IMR-90 (cell line): Measurements from ENCODE around the gene KIAA1614. TPM values are rescaled to one million over a fixed set of nuclear protein-coding genes. Genes with fewer than 3 reads are reported as not detected.

Experiments
- ATAC-seq: fragments of 200-7000 bp; cut with Tn5 transposase; 2 replicates; pipeline ENCODE4 v1.9.1; 2020; ENCODE audit warnings: low read depth, mild to moderate bottlenecking, moderate library complexity
- BruUV-seq: library from RNA; stranded (reverse); fragments of 400-500 nt; replicated peaks from 2 replicates; lab custom pipeline; 2021; lab: Mats Ljungman, UMichigan
- CTCF ChIA-PET: fragments of 300-600 bp; formaldehyde crosslinking; extraction: SDS; loops from one replicate; lab custom pipeline; 2021; ENCODE audit warnings: antibody characterized with exemption; lab: Yijun Ruan, JAX
- POLR2A ChIA-PET: fragments of 300-600 bp; sonication (Branson Sonifier 250); formaldehyde crosslinking; loops from one replicate; lab custom pipeline; 2022; ENCODE audit warnings: antibody characterized with exemption; ENCODE audit not compliant: unreplicated experiment; lab: Charles Lee
- DNase-seq: peaks from one replicate; pipeline ENCODE4 v3.0.0; 2013
- H2AFZ ChIP-seq: replicated peaks from 2 replicates; pipeline ENCODE3; 2013; ENCODE audit warnings: low read length, mild to moderate bottlenecking; ENCODE audit not compliant: poor library complexity
- H2AK5ac ChIP-seq: 2 replicates; pipeline ENCODE4 v1.6.1; 2013; ENCODE audit warnings: low read depth, low read length, inconsistent platforms
- H2AK9ac ChIP-seq: replicated peaks from 2 replicates; pipeline ENCODE3; 2013; ENCODE audit warnings: mild to moderate bottlenecking, low read depth, low read length, moderate library complexity; ENCODE audit not compliant: poor library complexity
- H2BK120ac ChIP-seq: 2 replicates; pipeline ENCODE4 v1.6.1; 2013; ENCODE audit warnings: low read depth, low read length, inconsistent platforms
- H2BK15ac ChIP-seq: 3 replicates; pipeline ENCODE4 v1.6.1; 2013; ENCODE audit warnings: low read depth, low read length, inconsistent platforms
- H2BK20ac ChIP-seq: 2 replicates; pipeline ENCODE4 v1.6.1; 2013; ENCODE audit warnings: low read depth, mild to moderate bottlenecking, inconsistent platforms, low read length, moderate library complexity
- H2BK5ac ChIP-seq: 2 replicates; pipeline ENCODE4 v1.6.1; 2013; ENCODE audit warnings: mild to moderate bottlenecking, low read depth, low read length, inconsistent platforms; ENCODE audit not compliant: poor library complexity, severe bottlenecking
- H3K14ac ChIP-seq: replicated peaks from 2 replicates; pipeline ENCODE4 v1.6.1; 2013; ENCODE audit warnings: low read depth, low read length, inconsistent platforms
- H3K18ac ChIP-seq: 2 replicates; pipeline ENCODE4 v1.6.1; 2013; ENCODE audit warnings: low read depth, low read length, control low read depth
- H3K23ac ChIP-seq: 2 replicates; pipeline ENCODE4 v1.6.1; 2013; ENCODE audit warnings: low read depth, low read length, inconsistent platforms
- H3K27ac ChIP-seq: 2 replicates; pipeline ENCODE4 v1.5.1; 2013; ENCODE audit warnings: mild to moderate bottlenecking, control low read depth, low read length; ENCODE audit not compliant: insufficient read depth
- H3K27me3 ChIP-seq: 2 replicates; pipeline ENCODE4 v1.6.1; 2013; ENCODE audit warnings: low read length; ENCODE audit not compliant: control insufficient read depth, insufficient read depth
- H3K36me3 ChIP-seq: 2 replicates; pipeline ENCODE4 v1.6.1; 2013; ENCODE audit warnings: low read length, mixed read lengths; ENCODE audit not compliant: control insufficient read depth, insufficient read depth
- H3K4ac ChIP-seq: 2 replicates; pipeline ENCODE4 v1.6.1; 2013; ENCODE audit warnings: low read depth, low read length, inconsistent platforms
- H3K4me1 ChIP-seq: 2 replicates; pipeline ENCODE4 v1.6.1; 2013; ENCODE audit warnings: low read length, mixed read lengths; ENCODE audit not compliant: control insufficient read depth, insufficient read depth
- H3K4me2 ChIP-seq: 2 replicates; pipeline ENCODE4 v1.6.1; 2013; ENCODE audit warnings: low read depth, mild to moderate bottlenecking, control low read depth, low read length, moderate library complexity
- H3K4me3 ChIP-seq: 2 replicates; pipeline ENCODE4 v1.5.1; 2013; ENCODE audit warnings: low read depth, mild to moderate bottlenecking, control low read depth, low read length, moderate library complexity; ENCODE audit not compliant: insufficient read depth
- H3K56ac ChIP-seq: 2 replicates; pipeline ENCODE4 v1.6.1; 2013; ENCODE audit warnings: low read length, inconsistent platforms; ENCODE audit not compliant: insufficient read depth; ENCODE audit errors: extremely low read depth
- H3K79me1 ChIP-seq, 2 experiments: 2 replicates each; pipeline ENCODE4 v1.6.1; 2013; ENCODE audit warnings: low read length in 2 of 2, inconsistent platforms in 1 of 2, low read depth in 1 of 2
- H3K9ac ChIP-seq: 2 replicates; pipeline ENCODE4 v1.6.1; 2013; ENCODE audit warnings: low read depth, low read length, control low read depth
- H3K9me1 ChIP-seq: 2 replicates; pipeline ENCODE4 v1.6.1; 2013; ENCODE audit warnings: low read length, inconsistent platforms; ENCODE audit not compliant: insufficient read depth
- H3K9me3 ChIP-seq: 2 replicates; pipeline ENCODE4 v1.6.1; 2013; ENCODE audit warnings: low read length; ENCODE audit not compliant: control insufficient read depth, insufficient read depth
- H4K20me1 ChIP-seq: 2 replicates; pipeline ENCODE4 v1.6.1; 2013; ENCODE audit warnings: low read length, inconsistent platforms; ENCODE audit not compliant: insufficient read depth
- H4K5ac ChIP-seq: 2 replicates; pipeline ENCODE4 v1.6.1; 2013; ENCODE audit warnings: mild to moderate bottlenecking, low read depth, low read length, control low read depth
- H4K8ac ChIP-seq, 2 experiments: 2 replicates each; pipeline ENCODE4 v1.6.1; 2013; ENCODE audit warnings: low read depth in 2 of 2, low read length in 2 of 2, control low read depth in 1 of 2, inconsistent platforms in 1 of 2
- H4K91ac ChIP-seq: 2 replicates; pipeline ENCODE4 v1.6.1; 2013; ENCODE audit warnings: low read depth, low read length, inconsistent platforms; ENCODE audit not compliant: insufficient read depth
- BHLHE40 ChIP-seq: fragments of 150-350 bp; IDR thresholded peaks from 2 replicates; pipeline ENCODE4 v1.6.1; 2016; ENCODE audit warnings: mild to moderate bottlenecking, low read depth, low read length
- CEBPB ChIP-seq: IDR thresholded peaks from 2 replicates; pipeline ENCODE4 v1.6.1; 2012; ENCODE audit warnings: low read depth, low read length, improper control_type of control experiment
- CHD1 ChIP-seq: IDR thresholded peaks from 2 replicates; pipeline ENCODE4 v1.6.1; 2012; ENCODE audit warnings: low read depth, low read length, improper control_type of control experiment
- CTCF ChIP-seq: conservative IDR thresholded peaks from 2 replicates; pipeline ENCODE4 v1.5.1; 2012; ENCODE audit warnings: mild to moderate bottlenecking, low read depth, low read length, improper control_type of control experiment
- ELK1 ChIP-seq: fragments of 150-350 bp; IDR thresholded peaks from 2 replicates; pipeline ENCODE4 v1.6.1; 2016; ENCODE audit warnings: low read depth, mild to moderate bottlenecking, low read length, moderate library complexity, borderline replicate concordance
- FOS ChIP-seq: fragments of 150-350 bp; IDR thresholded peaks from 2 replicates; pipeline ENCODE4 v1.6.1; 2016; ENCODE audit warnings: low read depth, low read length
- MAFK ChIP-seq: IDR thresholded peaks from 2 replicates; pipeline ENCODE4 v1.6.1; 2012; ENCODE audit warnings: low read depth, low read length, improper control_type of control experiment
- MAZ ChIP-seq: IDR thresholded peaks from 2 replicates; pipeline ENCODE4 v1.6.1; 2012; ENCODE audit warnings: low read depth, mild to moderate bottlenecking, low read length, improper control_type of control experiment, moderate library complexity, borderline replicate concordance
- MXI1 ChIP-seq: IDR thresholded peaks from 2 replicates; pipeline ENCODE4 v1.6.1; 2012; ENCODE audit warnings: low read depth, mild to moderate bottlenecking, low read length, moderate library complexity, borderline replicate concordance
- NFE2L2 ChIP-seq: fragments of 150-350 bp; IDR thresholded peaks from 2 replicates; pipeline ENCODE4 v1.6.1; 2016; ENCODE audit warnings: low read depth, mild to moderate bottlenecking, low read length
- POLR2A ChIP-seq: IDR thresholded peaks from 2 replicates; pipeline ENCODE4 v1.6.1; 2012; ENCODE audit warnings: mild to moderate bottlenecking, low read depth, low read length
- RAD21 ChIP-seq: IDR thresholded peaks from 2 replicates; pipeline ENCODE4 v1.6.1; 2012; ENCODE audit warnings: low read length, improper control_type of control experiment
- RCOR1 ChIP-seq: IDR thresholded peaks from 2 replicates; pipeline ENCODE4 v1.6.1; 2012; ENCODE audit warnings: mild to moderate bottlenecking, low read length, improper control_type of control experiment; ENCODE audit not compliant: insufficient replicate concordance
- RFX5 ChIP-seq: IDR thresholded peaks from 2 replicates; pipeline ENCODE4 v1.8.0; 2012; ENCODE audit warnings: low read depth, mild to moderate bottlenecking, low read length, moderate library complexity
- SMC3 ChIP-seq: fragments of 150-350 bp; IDR thresholded peaks from 2 replicates; pipeline ENCODE4 v1.6.1; 2016; ENCODE audit warnings: low read depth, mild to moderate bottlenecking, antibody characterized with exemption, low read length, moderate library complexity
- WGBS, 2 experiments: methylation state at CpG; one replicate each; pipeline versions ENCODE4 v1.1.5 to v1.1.7; 2013; ENCODE audit warnings: missing lambda C conversion rate in 2 of 2; ENCODE audit not compliant: insufficient read length in 1 of 2; ENCODE audit errors: extremely low coverage in 2 of 2; 5-methylcytosine and 5-hydroxymethylcytosine counted together
- dilution Hi-C: fragments of 300-500 bp; cut with HindIII; formaldehyde crosslinking; loops from one replicate; pipeline ENCODE4 v1.14.3; 2018; ENCODE audit warnings: low sequenced_read_pairs; ENCODE audit not compliant: unreplicated experiment
- in situ Hi-C: fragments of 300-500 bp; cut with MboI; formaldehyde crosslinking; loops from 3 replicates; pipeline ENCODE4 v1.14.3; 2019; ENCODE audit warnings: low sequenced_read_pairs, inconsistent platforms, mixed read lengths
- intact Hi-C: fragments of 100-400 bp; cut with micrococcal nuclease; formaldehyde crosslinking; loops from 2 replicates; pipeline ENCODE4 v1.10.0; 2022
- polyA plus RNA-seq, 3 experiments: library from polyadenylated mRNA; depleted of rRNA; stranded (reverse); fragments of >200 nt; gene quantifications; 2 replicates each; pipeline ENCODE4 v1.2.3, GENCODE V29; 2012; ENCODE audit warnings: low replicate concordance in 1 of 3
- total RNA-seq: library from RNA; depleted of rRNA; stranded (reverse); fragments of >200 nt; gene quantifications from 2 replicates; pipeline ENCODE4 v1.2.3, GENCODE V29; 2012
- TF ChIP-seq, protein P1 (sequence below): fragments of 150-350 bp; IDR thresholded peaks from 2 replicates; pipeline ENCODE4 v1.6.1; 2017; ENCODE audit warnings: mild to moderate bottlenecking, antibody characterized with exemption, low read length, low read depth

The KIAA1614 gene
- total and polyA plus RNA-seq, 2 of the 4 experiments (the other 2 are of a cell fraction): 1.8 to 3.5 TPM

- Histone ChIP-seq H2AFZ (no peak overlapping the region), H3K56ac (no peak overlapping the region), H2BK5ac (no peak overlapping the region), H3K18ac (no peak overlapping the region), H3K4ac (no peak overlapping the region), H2BK120ac (no peak overlapping the region), H3K9me1 (peaks cover 4% of the 10 kb centered on the region; the same call in 1 of the 2 replicates), H3K9me3 (no peaks in the 10 kb centered on the region), H4K5ac (no peak overlapping the region), H3K23ac (no peak overlapping the region), H3K27ac (no peak overlapping the region), H3K4me3 (no peak overlapping the region), H2BK15ac (no peak overlapping the region), H2BK20ac (no peak overlapping the region), H3K36me3 (peaks cover 28% of the 10 kb centered on the region), H4K91ac (no peak overlapping the region), H2AK9ac (no peak overlapping the region), H4K8ac (no peak overlapping the region), H3K4me2 (no peak overlapping the region), H3K27me3 (no peaks in the 10 kb centered on the region), H3K14ac (no peak overlapping the region), H3K9ac (no peak overlapping the region), H4K20me1 (no peaks in the 10 kb centered on the region), H3K4me1 (no peaks in the 10 kb centered on the region), H2AK5ac (no peak overlapping the region), H3K79me1 (no peaks in the 10 kb centered on the region)
- WGBS, 2 experiments: no CpG with 5 or more reads among the region's 1 CpG
- intact Hi-C loops (no loop called here), dilution Hi-C loops (no loop called here), in situ Hi-C loops (no loop called here)
- ATAC-seq: no peak
- ChIA-PET CTCF (no interaction called here), POLR2A (no interaction called here)
- DNase-seq: no peak
- no TSS peak for BruUV-seq
- TF ChIP-seq CHD1: no peak
- TF ChIP-seq CTCF: no peak
- TF ChIP-seq, protein P1, sequence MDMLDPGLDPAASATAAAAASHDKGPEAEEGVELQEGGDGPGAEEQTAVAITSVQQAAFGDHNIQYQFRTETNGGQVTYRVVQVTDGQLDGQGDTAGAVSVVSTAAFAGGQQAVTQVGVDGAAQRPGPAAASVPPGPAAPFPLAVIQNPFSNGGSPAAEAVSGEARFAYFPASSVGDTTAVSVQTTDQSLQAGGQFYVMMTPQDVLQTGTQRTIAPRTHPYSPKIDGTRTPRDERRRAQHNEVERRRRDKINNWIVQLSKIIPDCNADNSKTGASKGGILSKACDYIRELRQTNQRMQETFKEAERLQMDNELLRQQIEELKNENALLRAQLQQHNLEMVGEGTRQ: no peak
- TF ChIP-seq BHLHE40: no peak
- TF ChIP-seq POLR2A: no peak
- no peak for TF ChIP-seq SMC3
- no peak for TF ChIP-seq RAD21
- TF ChIP-seq NFE2L2: no peak
- no peak for TF ChIP-seq RCOR1
- TF ChIP-seq ELK1: no peak
- no peak for TF ChIP-seq RFX5
- TF ChIP-seq FOS: no peak
- TF ChIP-seq MAFK: no peak
- TF ChIP-seq MAZ: no peak
- no peak for TF ChIP-seq MXI1
- no peak for TF ChIP-seq CEBPB
These were observed 24.3 kb downstream of the KIAA1614 start for GRCh38 chr1:180937012-180937372.
